ENCODE measurements around the gene ZBED6. TPM values are rescaled to one million over a fixed set of nuclear protein-coding genes. Genes with fewer than 3 reads are reported as not detected.

Gene ZBED6
- total RNA-seq, 1 donor from 2014 or later, result 9.1 TPM

DNA sequence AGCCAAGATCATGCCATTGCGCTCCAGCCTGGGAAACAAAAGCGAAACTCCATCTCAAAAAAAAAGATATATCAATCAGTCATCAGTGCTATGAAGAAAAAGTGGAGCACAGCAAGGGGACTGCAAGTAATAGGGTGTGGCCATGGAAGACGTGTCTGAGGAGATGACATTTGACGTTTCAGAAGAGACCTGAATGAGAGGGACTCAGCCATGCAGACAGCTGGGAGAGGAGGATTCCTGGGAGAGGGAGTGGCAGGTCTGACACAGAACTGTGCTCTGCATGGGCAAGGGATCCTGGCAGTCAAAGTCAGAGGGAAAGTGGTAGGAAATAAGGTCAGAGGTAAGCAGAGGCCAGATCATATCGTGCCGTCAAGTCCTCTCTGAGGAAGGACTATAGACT is 27.2 kb upstream of the ZBED6 start:
- no peak for DNase-seq (ENCODE audit: low read depth)
- TF ChIP-seq, protein P1, sequence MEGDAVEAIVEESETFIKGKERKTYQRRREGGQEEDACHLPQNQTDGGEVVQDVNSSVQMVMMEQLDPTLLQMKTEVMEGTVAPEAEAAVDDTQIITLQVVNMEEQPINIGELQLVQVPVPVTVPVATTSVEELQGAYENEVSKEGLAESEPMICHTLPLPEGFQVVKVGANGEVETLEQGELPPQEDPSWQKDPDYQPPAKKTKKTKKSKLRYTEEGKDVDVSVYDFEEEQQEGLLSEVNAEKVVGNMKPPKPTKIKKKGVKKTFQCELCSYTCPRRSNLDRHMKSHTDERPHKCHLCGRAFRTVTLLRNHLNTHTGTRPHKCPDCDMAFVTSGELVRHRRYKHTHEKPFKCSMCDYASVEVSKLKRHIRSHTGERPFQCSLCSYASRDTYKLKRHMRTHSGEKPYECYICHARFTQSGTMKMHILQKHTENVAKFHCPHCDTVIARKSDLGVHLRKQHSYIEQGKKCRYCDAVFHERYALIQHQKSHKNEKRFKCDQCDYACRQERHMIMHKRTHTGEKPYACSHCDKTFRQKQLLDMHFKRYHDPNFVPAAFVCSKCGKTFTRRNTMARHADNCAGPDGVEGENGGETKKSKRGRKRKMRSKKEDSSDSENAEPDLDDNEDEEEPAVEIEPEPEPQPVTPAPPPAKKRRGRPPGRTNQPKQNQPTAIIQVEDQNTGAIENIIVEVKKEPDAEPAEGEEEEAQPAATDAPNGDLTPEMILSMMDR (IDR thresholded peaks at IDR 0.05; ENCODE audit: insufficient read depth, low read length, poor library complexity, severe bottlenecking), result no peak
- H3K36me3 ChIP-seq (ENCODE audit: control insufficient read depth, insufficient read depth, low read length), result no peaks in the 10 kb centered on the region
- no peaks in the 10 kb centered on the region for H3K27me3 ChIP-seq (ENCODE audit: control insufficient read depth, insufficient read depth, low read length)
- H3K4me3 ChIP-seq (ENCODE audit: low read depth, low read length), result no peak overlapping the region

DNA sequence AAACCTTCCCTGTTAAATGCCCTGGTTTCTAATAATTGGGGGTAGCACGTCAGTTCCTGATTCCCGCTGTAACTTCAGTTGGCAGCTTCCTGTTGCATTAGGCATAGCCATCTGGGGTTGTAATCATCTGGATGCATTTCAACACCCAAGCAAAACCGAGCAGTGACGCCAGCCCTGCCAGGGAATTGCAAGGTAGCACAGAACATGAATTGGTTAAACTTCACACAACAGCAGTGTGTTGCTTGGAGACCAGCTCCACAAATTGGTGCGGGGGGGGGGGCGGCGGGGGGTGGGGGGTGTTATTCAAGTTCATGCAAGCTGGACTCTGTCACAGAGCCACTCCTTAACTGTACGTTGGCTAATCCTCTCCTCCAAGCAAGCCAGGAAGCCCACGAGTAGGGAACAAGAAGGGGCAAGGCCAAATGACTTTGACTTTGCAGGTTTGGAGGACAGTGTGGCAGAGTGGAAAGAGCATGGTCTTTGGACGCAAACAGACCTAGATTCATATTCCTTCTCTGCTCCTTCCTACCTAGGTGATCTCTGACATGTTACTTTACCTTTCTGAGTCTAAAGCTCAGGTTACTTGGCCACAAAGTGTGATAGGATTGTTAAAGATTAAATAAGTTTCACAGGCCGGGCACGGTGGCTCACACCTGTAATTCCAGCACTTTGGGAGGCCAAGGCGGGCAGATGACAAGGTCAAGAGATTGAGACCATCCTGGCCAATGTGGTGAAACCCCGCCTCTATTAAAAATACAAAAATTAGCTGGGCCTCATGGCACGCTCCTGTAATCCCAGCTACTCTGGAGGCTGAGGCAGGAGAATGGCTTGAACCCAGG is 25.7 kb upstream of the ZBED6 start:
- TF ChIP-seq, protein P1 (IDR thresholded peaks at IDR 0.05; ENCODE audit: insufficient read depth, low read length, poor library complexity, severe bottlenecking), result no peak
- Histone ChIP-seq H3K4me3 (ENCODE audit: low read depth, low read length) (no peak overlapping the region), H3K27me3 (ENCODE audit: control insufficient read depth, insufficient read depth, low read length) (no peaks in the 10 kb centered on the region), H3K36me3 (ENCODE audit: control insufficient read depth, insufficient read depth, low read length) (no peaks in the 10 kb centered on the region)
- peak; percentile 88 for DNase-seq (ENCODE audit: low read depth)

DNA sequence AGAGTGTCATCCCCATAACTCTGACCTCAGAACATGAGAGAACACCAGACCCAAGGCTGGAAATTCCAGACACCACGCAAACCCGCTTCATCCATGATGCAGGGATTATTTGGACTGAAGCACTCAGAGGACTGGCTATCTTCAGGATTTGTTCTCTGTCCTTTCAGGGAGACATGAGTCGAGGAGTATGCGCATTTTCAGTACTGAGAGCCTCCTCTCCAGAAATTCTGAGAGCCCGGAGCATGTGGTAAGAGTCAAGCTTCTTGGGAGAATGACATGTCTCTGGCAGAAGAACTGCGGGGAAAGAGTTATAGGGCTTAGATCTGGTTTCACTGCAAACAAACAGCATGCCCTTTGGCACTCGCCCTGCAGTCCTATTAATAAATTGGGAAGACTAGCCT is 23.5 kb upstream of the ZBED6 start:
- TF ChIP-seq, protein P1 (IDR thresholded peaks at IDR 0.05; ENCODE audit: insufficient read depth, low read length, poor library complexity, severe bottlenecking), result no peak
- H3K27me3 ChIP-seq (ENCODE audit: control insufficient read depth, insufficient read depth, low read length), result no peaks in the 10 kb centered on the region
- no peak for DNase-seq (ENCODE audit: low read depth)
- H3K4me3 ChIP-seq (ENCODE audit: low read depth, low read length), result no peak overlapping the region
- no peaks in the 10 kb centered on the region for H3K36me3 ChIP-seq (ENCODE audit: control insufficient read depth, insufficient read depth, low read length)

DNA sequence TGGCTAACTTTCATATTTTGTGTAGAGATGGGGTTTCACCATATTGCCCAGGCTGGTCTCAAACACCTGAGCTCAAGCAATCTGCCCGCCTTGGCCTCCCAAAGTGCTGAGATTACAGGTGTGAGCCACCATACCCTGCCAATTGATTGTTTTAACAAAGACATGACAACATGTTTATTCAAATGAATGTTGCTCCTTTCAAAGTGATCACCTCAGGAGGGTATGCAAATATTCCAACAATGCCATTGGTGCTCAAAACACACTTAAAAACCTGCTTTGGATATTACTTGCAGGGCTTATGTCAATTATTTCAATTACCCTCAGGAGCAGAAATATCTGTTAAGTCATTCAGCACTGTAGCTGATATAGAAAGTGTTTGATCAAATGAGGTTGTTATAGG is 22.6 kb upstream of the ZBED6 start:
- Histone ChIP-seq H3K4me3 (ENCODE audit: low read depth, low read length) (no peak overlapping the region), H3K36me3 (ENCODE audit: control insufficient read depth, insufficient read depth, low read length) (no peaks in the 10 kb centered on the region), H3K27me3 (ENCODE audit: control insufficient read depth, insufficient read depth, low read length) (no peaks in the 10 kb centered on the region)
- DNase-seq (ENCODE audit: low read depth), result no peak
- TF ChIP-seq, protein P1 (IDR thresholded peaks at IDR 0.05; ENCODE audit: insufficient read depth, low read length, poor library complexity, severe bottlenecking), result no peak

DNA sequence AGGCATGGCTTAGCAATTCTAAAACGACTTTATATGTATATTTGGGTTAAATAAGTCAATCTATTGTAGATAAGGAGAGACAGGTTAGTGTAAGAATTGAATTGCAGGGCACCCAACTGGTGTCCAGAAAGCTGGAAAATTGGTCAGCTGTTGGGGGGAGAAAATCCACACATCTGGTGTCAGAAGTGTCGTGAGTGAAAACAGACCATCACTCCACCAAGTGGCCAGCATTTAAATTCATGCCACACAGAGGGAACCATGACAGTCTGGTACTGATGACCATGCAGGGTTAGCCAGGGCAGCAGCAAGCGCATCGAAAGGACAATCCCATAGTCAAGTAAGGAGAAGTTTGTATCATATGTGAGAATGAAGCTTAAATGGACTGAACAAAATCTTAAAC is 18.8 kb upstream of the ZBED6 start:
- Histone ChIP-seq H3K4me3 (ENCODE audit: low read depth, low read length) (no peak overlapping the region), H3K27me3 (ENCODE audit: control insufficient read depth, insufficient read depth, low read length) (no peaks in the 10 kb centered on the region), H3K36me3 (ENCODE audit: control insufficient read depth, insufficient read depth, low read length) (no peaks in the 10 kb centered on the region)
- DNase-seq (ENCODE audit: low read depth), result no peak
- TF ChIP-seq, protein P1 (IDR thresholded peaks at IDR 0.05; ENCODE audit: insufficient read depth, low read length, poor library complexity, severe bottlenecking), result no peak

DNA sequence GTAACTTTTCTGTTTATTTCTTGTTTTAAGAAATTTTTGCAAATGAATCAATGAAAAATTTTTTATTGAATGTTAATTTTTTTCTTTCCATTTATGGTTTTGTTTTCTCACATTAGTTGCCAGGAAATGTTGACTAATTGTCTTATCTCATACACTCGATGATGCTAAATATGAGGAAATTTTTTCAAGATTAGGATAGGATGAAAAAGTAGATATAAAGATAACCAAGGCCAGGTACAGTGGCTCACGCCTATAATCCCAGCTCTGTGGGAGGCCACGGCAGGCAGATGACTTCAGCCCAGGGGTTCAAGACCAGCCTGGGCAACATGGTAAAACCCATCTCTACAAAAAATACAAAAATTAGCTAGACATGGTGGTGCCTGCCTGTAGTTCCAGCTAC is 17.8 kb upstream of the ZBED6 start:
- no peak overlapping the region for H3K4me3 ChIP-seq (ENCODE audit: low read depth, low read length)
- no peaks in the 10 kb centered on the region for H3K27me3 ChIP-seq (ENCODE audit: control insufficient read depth, insufficient read depth, low read length)
- H3K36me3 ChIP-seq (ENCODE audit: control insufficient read depth, insufficient read depth, low read length), result no peaks in the 10 kb centered on the region
- TF ChIP-seq, protein P1 (IDR thresholded peaks at IDR 0.05; ENCODE audit: insufficient read depth, low read length, poor library complexity, severe bottlenecking), result no peak
- no peak for DNase-seq (ENCODE audit: low read depth)

All from kidney epithelial cell (primary cell).